ENCODE data around the gene TMEM171. TPM values are rescaled to one million over a fixed set of nuclear protein-coding genes. Genes with fewer than 3 reads are reported as not detected.

TMEM171 gene
- under 1 TPM in 1 of 3 donors, not detected in 2; 0.26 TPM for total RNA-seq

DNA sequence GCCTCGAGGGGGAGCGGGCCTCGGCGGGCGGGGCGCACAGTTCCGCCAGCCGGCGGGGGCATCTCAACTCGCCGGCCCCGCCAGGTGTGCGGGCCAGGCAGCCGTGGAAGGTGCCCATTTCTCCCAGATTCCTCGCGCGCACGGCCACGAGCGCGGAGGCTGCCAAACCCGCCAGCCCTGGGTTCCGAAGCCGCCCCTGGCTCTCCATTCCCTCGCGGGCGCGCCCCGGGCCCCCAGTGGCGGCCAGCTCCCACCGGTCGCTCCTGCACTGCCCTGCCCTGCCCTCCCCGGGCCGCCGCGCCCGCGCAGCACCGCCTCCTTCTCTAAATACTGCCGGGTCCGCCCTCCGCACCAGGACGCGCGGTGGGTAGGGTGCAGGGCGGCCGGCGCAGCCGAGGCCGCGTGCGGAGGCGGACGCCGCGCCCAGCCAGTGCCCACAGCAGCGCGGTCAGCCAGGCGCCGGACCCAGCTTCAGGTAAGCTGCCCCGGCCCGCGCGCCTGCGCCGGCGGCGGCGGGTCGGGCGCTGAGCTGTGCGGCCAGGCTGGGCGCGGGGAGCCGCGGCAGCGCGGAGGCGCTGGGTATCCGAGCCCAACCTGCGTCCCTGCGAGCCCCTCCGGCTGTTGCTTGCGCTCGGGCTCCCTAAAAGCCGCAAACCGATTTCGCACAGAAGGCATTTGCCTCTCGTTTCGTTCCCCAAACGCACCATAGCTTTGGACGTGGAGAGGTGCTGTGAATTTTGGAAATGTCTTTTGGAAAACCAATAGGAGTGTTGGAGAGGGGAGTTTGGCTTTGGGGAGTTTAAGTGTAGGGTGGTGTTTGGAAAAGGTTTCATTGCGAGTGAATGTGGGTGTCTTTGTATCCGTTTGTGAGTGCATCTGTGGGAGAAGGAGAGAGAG lies at the start of gene TMEM171:
Gene TMEM171, plus strand, starts transcription at position 354 of the 897 bp plus-strand sequence. CDS start 2,799 bp downstream, outside the sequence.
- Mint-ChIP-seq H3K36me3 (ENCODE audit: insufficient read depth) (no peaks in the 10 kb centered on the region), H3K4me1 (ENCODE audit: low read depth) (peaks cover 20% of the 10 kb centered on the region), H3K4me3 (peak within 1 kb of the TSS; percentile 48), H3K27me3 (ENCODE audit: low read depth) (peaks cover 75% of the 10 kb centered on the region), H3K9me3 (no peaks in the 10 kb centered on the region)
- no peak for DNase-seq
- ATAC-seq, result peak; percentile 29 to 31

GRCh38 chr5:73081093-73081492 lies 39.3 kb upstream of the TMEM171 start:
- Mint-ChIP-seq H3K9me3 (no peaks in the 10 kb centered on the region), H3K4me1 (ENCODE audit: low read depth) (no peaks in the 10 kb centered on the region), H3K27me3 (ENCODE audit: low read depth) (no peaks in the 10 kb centered on the region), H3K36me3 (ENCODE audit: insufficient read depth) (no peaks in the 10 kb centered on the region), H3K4me3 (no peak overlapping the region)
- DNase-seq (no peak), ATAC-seq (no peak)

DNA sequence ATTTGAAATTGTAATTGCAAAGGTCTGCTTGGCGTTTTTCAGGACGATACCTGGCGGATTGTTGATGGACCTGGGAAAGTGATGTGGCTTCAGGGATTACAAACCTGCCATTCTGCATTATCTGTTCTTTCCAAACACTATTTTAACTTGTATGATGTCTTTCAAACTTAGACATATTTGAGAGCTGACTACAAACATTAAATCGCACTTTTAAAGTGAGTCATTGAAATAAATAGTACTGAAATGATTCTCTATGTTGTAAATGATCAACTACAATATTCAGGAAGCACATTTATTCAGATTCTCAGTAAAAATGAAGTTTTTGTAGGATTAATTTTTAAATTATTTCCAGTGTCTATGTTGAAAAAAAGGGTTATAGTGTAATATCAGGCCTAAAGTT lies 32.3 kb upstream of the TMEM171 start:
- no peaks in the 10 kb centered on the region for H3K4me1 Mint-ChIP-seq (ENCODE audit: low read depth)
- peaks cover 2% of the 10 kb centered on the region for H3K27me3 Mint-ChIP-seq (ENCODE audit: low read depth)
- no peaks in the 10 kb centered on the region for H3K36me3 Mint-ChIP-seq (ENCODE audit: insufficient read depth)
- DNase-seq (no peak), ATAC-seq (no peak)
- no peak overlapping the region for H3K4me3 Mint-ChIP-seq
- no peaks in the 10 kb centered on the region for H3K9me3 Mint-ChIP-seq

DNA sequence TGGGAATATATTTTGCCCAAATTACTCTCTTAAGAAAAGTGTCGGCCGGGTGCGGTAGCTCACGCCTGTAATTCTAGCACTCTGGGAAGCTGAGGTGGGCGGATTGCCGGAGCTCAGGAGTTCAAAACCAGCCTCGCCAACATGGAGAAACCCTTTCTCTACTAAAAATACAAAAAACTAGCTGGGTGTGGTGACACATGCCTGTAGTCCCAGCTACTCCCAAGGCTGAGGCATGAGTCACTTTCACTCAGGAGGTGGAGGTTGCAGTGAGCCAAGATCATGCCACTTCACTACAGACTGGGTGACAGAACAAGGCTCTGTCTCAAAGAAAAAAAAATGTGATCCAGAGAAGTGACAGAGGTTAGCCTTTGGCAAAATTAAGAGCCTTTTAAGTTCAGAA lies 26.4 kb upstream of the TMEM171 start:
- no peak overlapping the region for H3K4me3 Mint-ChIP-seq
- DNase-seq (no peak), ATAC-seq (peak; percentile 77 to 80)
- H3K36me3 Mint-ChIP-seq (ENCODE audit: insufficient read depth), result no peaks in the 10 kb centered on the region
- peaks cover 6% of the 10 kb centered on the region for H3K9me3 Mint-ChIP-seq
- no peaks in the 10 kb centered on the region for H3K4me1 Mint-ChIP-seq (ENCODE audit: low read depth)
- H3K27me3 Mint-ChIP-seq (ENCODE audit: low read depth), result peaks cover 9% of the 10 kb centered on the region

DNA sequence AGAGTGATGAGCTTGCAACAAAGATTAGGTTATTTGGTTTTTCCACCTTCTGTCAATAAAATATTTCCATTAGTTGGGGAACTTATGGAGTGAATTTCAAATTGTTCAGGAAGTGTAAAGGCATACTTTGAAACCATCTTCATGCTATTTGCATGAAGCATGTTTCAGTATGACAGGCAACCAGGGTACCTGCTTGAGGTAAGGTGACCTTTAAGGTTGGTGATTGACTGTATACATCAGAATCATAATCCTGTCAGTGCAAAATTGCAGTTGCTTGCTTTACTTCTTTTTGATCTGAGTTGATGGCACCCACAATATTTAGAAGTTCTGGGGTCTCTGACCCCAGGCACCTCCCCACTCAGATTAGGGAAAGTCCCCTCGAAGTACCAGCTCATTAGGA lies 26.0 kb upstream of the TMEM171 start:
- Mint-ChIP-seq H3K4me1 (ENCODE audit: low read depth) (no peaks in the 10 kb centered on the region), H3K9me3 (peaks cover 6% of the 10 kb centered on the region), H3K27me3 (ENCODE audit: low read depth) (peaks cover 11% of the 10 kb centered on the region), H3K4me3 (no peak overlapping the region), H3K36me3 (ENCODE audit: insufficient read depth) (no peaks in the 10 kb centered on the region)
- no peak for DNase-seq
- no peak for ATAC-seq

- Mint-ChIP-seq H3K9me3 (peaks cover 6% of the 10 kb centered on the region), H3K4me3 (no peak overlapping the region), H3K4me1 (ENCODE audit: low read depth) (no peaks in the 10 kb centered on the region), H3K27me3 (ENCODE audit: low read depth) (peaks cover 11% of the 10 kb centered on the region), H3K36me3 (ENCODE audit: insufficient read depth) (no peaks in the 10 kb centered on the region)
- DNase-seq, result no peak
- no peak for ATAC-seq
Measured at GRCh38 chr5:73095564-73096238, 24.7 kb upstream of the TMEM171 start.

DNA sequence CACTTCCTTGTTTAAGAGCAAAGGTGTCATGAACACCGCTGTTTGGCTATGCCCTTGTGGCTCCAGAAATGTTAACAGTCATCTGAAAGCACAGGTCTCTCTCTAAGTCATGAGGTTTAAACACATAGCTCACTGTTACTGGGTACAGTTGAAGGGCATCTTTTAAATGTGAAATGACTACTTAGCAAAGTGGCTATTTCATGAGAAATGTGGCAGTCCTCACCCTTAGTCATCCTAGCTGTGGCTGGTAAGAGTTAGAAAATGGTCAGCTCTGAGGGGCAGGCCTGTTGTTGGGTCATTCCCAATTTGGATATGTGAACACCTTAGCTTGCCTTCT lies 24.2 kb upstream of the TMEM171 start:
- no peaks in the 10 kb centered on the region for H3K4me1 Mint-ChIP-seq (ENCODE audit: low read depth)
- H3K4me3 Mint-ChIP-seq, result no peak overlapping the region
- ATAC-seq, result no peak
- H3K27me3 Mint-ChIP-seq (ENCODE audit: low read depth), result peaks cover 11% of the 10 kb centered on the region
- no peak for DNase-seq
- H3K9me3 Mint-ChIP-seq, result peaks cover 6% of the 10 kb centered on the region
- no peaks in the 10 kb centered on the region for H3K36me3 Mint-ChIP-seq (ENCODE audit: insufficient read depth)

- H3K27me3 Mint-ChIP-seq (ENCODE audit: low read depth), result peaks cover 10% of the 10 kb centered on the region
- no peak for ATAC-seq
- H3K9me3 Mint-ChIP-seq, result peaks cover 6% of the 10 kb centered on the region
- H3K4me1 Mint-ChIP-seq (ENCODE audit: low read depth), result no peaks in the 10 kb centered on the region
- no peak overlapping the region for H3K4me3 Mint-ChIP-seq
- H3K36me3 Mint-ChIP-seq (ENCODE audit: insufficient read depth), result no peaks in the 10 kb centered on the region
- no peak for DNase-seq
Measured at GRCh38 chr5:73097740-73098139, 22.6 kb upstream of the TMEM171 start.

DNA sequence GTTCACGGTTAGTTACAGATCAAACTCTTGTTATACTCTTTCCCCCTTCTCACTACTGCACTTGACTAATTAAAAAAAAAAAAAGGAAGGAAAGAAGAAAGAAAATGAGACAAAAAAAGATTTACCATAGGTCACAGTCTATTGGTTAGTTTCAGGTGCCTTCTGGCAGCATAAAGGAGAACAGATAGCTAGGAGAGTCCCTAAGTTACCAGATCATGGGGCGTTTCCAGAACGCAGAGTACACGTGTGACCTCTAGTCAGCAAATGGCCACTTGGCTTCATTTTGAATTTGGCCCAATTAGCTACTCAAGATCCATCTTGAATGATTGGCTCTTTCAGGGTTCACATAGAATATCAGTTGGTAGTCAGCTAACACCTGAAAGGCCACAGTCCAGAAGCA lies 20.3 kb upstream of the TMEM171 start:
- DNase-seq, result no peak
- peaks cover 8% of the 10 kb centered on the region for H3K27me3 Mint-ChIP-seq (ENCODE audit: low read depth)
- no peak for ATAC-seq
- H3K9me3 Mint-ChIP-seq, result peaks cover 6% of the 10 kb centered on the region
- no peaks in the 10 kb centered on the region for H3K4me1 Mint-ChIP-seq (ENCODE audit: low read depth)
- H3K36me3 Mint-ChIP-seq (ENCODE audit: insufficient read depth), result no peaks in the 10 kb centered on the region
- H3K4me3 Mint-ChIP-seq, result no peak overlapping the region

- no peak overlapping the region for H3K4me3 Mint-ChIP-seq
- ATAC-seq (no peak), DNase-seq (no peak)
- H3K27me3 Mint-ChIP-seq (ENCODE audit: low read depth), result peaks cover 13% of the 10 kb centered on the region
- no peaks in the 10 kb centered on the region for H3K36me3 Mint-ChIP-seq (ENCODE audit: insufficient read depth)
- H3K9me3 Mint-ChIP-seq, result peaks cover 4% of the 10 kb centered on the region
- H3K4me1 Mint-ChIP-seq (ENCODE audit: low read depth), result no peaks in the 10 kb centered on the region
Measured at GRCh38 chr5:73103870-73104299, 16.5 kb upstream of the TMEM171 start.

GRCh38 chr5:73104326-73104725 lies 16.0 kb upstream of the TMEM171 start:
- no peak for ATAC-seq
- no peaks in the 10 kb centered on the region for H3K36me3 Mint-ChIP-seq (ENCODE audit: insufficient read depth)
- DNase-seq, result no peak
- peaks cover 15% of the 10 kb centered on the region for H3K27me3 Mint-ChIP-seq (ENCODE audit: low read depth)
- H3K4me1 Mint-ChIP-seq (ENCODE audit: low read depth), result no peaks in the 10 kb centered on the region
- peaks cover 6% of the 10 kb centered on the region for H3K9me3 Mint-ChIP-seq
- H3K4me3 Mint-ChIP-seq, result no peak overlapping the region

- no peak overlapping the region for H3K4me3 Mint-ChIP-seq
- peaks cover 21% of the 10 kb centered on the region for H3K27me3 Mint-ChIP-seq (ENCODE audit: low read depth)
- no peaks in the 10 kb centered on the region for H3K36me3 Mint-ChIP-seq (ENCODE audit: insufficient read depth)
- no peak for ATAC-seq
- DNase-seq, result no peak
- peaks cover 6% of the 10 kb centered on the region for H3K9me3 Mint-ChIP-seq
- H3K4me1 Mint-ChIP-seq (ENCODE audit: low read depth), result no peaks in the 10 kb centered on the region
Measured at GRCh38 chr5:73106335-73106734, 14.0 kb upstream of the TMEM171 start.

- no peak for DNase-seq
- H3K9me3 Mint-ChIP-seq, result peaks cover 6% of the 10 kb centered on the region
- H3K4me1 Mint-ChIP-seq (ENCODE audit: low read depth), result no peaks in the 10 kb centered on the region
- ATAC-seq, result no peak
- no peak overlapping the region for H3K4me3 Mint-ChIP-seq
- H3K27me3 Mint-ChIP-seq (ENCODE audit: low read depth), result peaks cover 38% of the 10 kb centered on the region
- H3K36me3 Mint-ChIP-seq (ENCODE audit: insufficient read depth), result no peaks in the 10 kb centered on the region
Measured at GRCh38 chr5:73110190-73110589, 10.2 kb upstream of the TMEM171 start.

DNA sequence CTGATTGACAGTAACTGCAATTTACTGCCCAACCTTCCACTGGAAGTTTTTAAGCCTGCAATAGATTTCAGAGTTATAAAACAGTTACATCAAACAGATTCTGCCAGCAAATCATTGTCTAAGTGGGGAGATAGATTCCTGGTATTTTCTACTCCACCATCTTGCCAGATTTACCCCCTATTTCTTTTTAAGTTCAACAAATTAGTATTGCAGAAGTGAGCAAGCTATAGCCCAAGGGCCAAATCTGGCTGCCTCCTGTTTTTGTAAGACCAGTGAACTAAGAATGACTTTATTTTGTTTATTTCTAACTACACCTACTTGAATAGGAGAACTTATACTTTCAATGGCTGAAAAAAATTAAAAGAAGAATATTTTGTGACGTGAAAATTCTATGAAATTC lies 8.8 kb upstream of the TMEM171 start:
- ATAC-seq, result no peak
- H3K36me3 Mint-ChIP-seq (ENCODE audit: insufficient read depth), result no peaks in the 10 kb centered on the region
- no peak for DNase-seq
- peaks cover 6% of the 10 kb centered on the region for H3K9me3 Mint-ChIP-seq
- no peak overlapping the region for H3K4me3 Mint-ChIP-seq
- H3K4me1 Mint-ChIP-seq (ENCODE audit: low read depth), result no peaks in the 10 kb centered on the region
- H3K27me3 Mint-ChIP-seq (ENCODE audit: low read depth), result peaks cover 45% of the 10 kb centered on the region

GRCh38 chr5:73112359-73112758 lies 8.0 kb upstream of the TMEM171 start:
- Mint-ChIP-seq H3K36me3 (ENCODE audit: insufficient read depth) (no peaks in the 10 kb centered on the region), H3K27me3 (ENCODE audit: low read depth) (peaks cover 51% of the 10 kb centered on the region), H3K4me3 (no peak overlapping the region), H3K9me3 (peaks cover 6% of the 10 kb centered on the region), H3K4me1 (ENCODE audit: low read depth) (no peaks in the 10 kb centered on the region)
- DNase-seq (no peak), ATAC-seq (no peak)

Measured in activated T-cell treated with anti-CD3 and anti-CD28 coated beads, Interleukin-2, amount 50 U/mL, for 4 hours (primary cell).